T-cell (primary cell): ENCODE measurements around the gene PGAP3. TPM values are rescaled to one million over a fixed set of nuclear protein-coding genes. Genes with fewer than 3 reads are reported as not detected.
A peak's percentile ranks its signal among the peaks of the same experiment; 100 is the strongest.

Experiments
- ATAC-seq, 4 experiments: fragments of 200-7000 bp in 3 of 4; fragments of 150-1000 bp in 1 of 4; cut with Tn5 transposase; replicated peaks in 1 of 4; 1 replicate in 3 of 4; 2 replicates in 1 of 4; pipeline ENCODE4 v1.10.0; 2021; ENCODE audit warnings: moderate library complexity in 3 of 4, mild to moderate bottlenecking in 2 of 4, moderate number of reproducible peaks in 1 of 4
- CTCF ChIA-PET, 2 donors: fragments of 300-600 bp; sonication (Branson Sonifier 250); formaldehyde crosslinking; loops; one replicate each; lab custom pipeline; 2022; ENCODE audit warnings: antibody characterized with exemption in 2 of 2; lab: Charles Lee
- POLR2A ChIA-PET, 2 donors: fragments of 300-600 bp; sonication (Branson Sonifier 250); formaldehyde crosslinking; loops; one replicate each; lab custom pipeline; 2022; ENCODE audit warnings: antibody characterized with exemption in 2 of 2; lab: Charles Lee
- DNase-seq, 35 experiments: peaks; one replicate each; pipeline versions ENCODE4 v3.0.0 to v3.0.0-alpha.2; 2013 to 2023
- H3K27ac ChIP-seq: one replicate; pipeline ENCODE4 v1.5.1; 2013; ENCODE audit warnings: low read length
- H3K27me3 ChIP-seq, 2 experiments: replicated peaks in 1 of 2; 1 replicate in 1 of 2; 2 replicates in 1 of 2; pipeline versions ENCODE4 v1.6.1 to v1.7.0; 2013; ENCODE audit warnings: low read length in 1 of 2, mixed read lengths in 1 of 2; ENCODE audit not compliant: control insufficient read depth in 2 of 2, insufficient read depth in 2 of 2; ENCODE audit errors: extremely low read depth in 1 of 2
- H3K36me3 ChIP-seq, 2 donors: 1 replicate in 1 of 2; 2 replicates in 1 of 2; pipeline versions ENCODE4 v1.6.1 to v1.7.0; 2013; ENCODE audit warnings: low read length in 1 of 2; ENCODE audit not compliant: control insufficient read depth in 2 of 2, insufficient read depth in 1 of 2; ENCODE audit errors: extremely low read depth in 1 of 2
- H3K4me1 ChIP-seq, 2 experiments: 1 replicate in 1 of 2; 2 replicates in 1 of 2; pipeline versions ENCODE4 v1.6.1 to v1.7.0; 2013; ENCODE audit warnings: low read length in 2 of 2, mixed read lengths in 1 of 2; ENCODE audit not compliant: insufficient read depth in 2 of 2, control insufficient read depth in 1 of 2; ENCODE audit errors: extremely low read depth in 1 of 2
- H3K4me3 ChIP-seq, 2 donors: 1 replicate in 1 of 2; 2 replicates in 1 of 2; pipeline versions ENCODE4 v1.5.1 to v1.7.0; 2013; ENCODE audit warnings: mild to moderate bottlenecking in 2 of 2, low read length in 1 of 2, moderate library complexity in 1 of 2; ENCODE audit not compliant: control insufficient read depth in 1 of 2; ENCODE audit errors: extremely low read depth in 1 of 2
- H3K9me3 ChIP-seq: 2 replicates; pipeline ENCODE4 v1.7.0; 2013
- H3K27ac Mint-ChIP-seq, 2 donors: one replicate each; pipeline ENCODE4 v1.8.0; 2020 to 2021; ENCODE audit warnings: mild to moderate bottlenecking in 2 of 2, mixed read lengths in 2 of 2
- H3K27me3 Mint-ChIP-seq, 2 donors: one replicate each; pipeline ENCODE4 v1.8.0; 2021 to 2022; ENCODE audit warnings: mixed read lengths in 2 of 2
- H3K36me3 Mint-ChIP-seq: one replicate; pipeline ENCODE4 v1.8.0; 2021; ENCODE audit warnings: mixed read lengths
- H3K4me1 Mint-ChIP-seq, 3 donors: one replicate each; pipeline ENCODE4 v1.8.0; 2020 to 2022; ENCODE audit warnings: mixed read lengths in 3 of 3, mild to moderate bottlenecking in 1 of 3
- H3K4me3 Mint-ChIP-seq, 3 donors: one replicate each; pipeline ENCODE4 v1.8.0; 2020 to 2022; ENCODE audit warnings: mild to moderate bottlenecking in 3 of 3, mixed read lengths in 3 of 3, moderate library complexity in 3 of 3
- H3K9me3 Mint-ChIP-seq, 3 donors: one replicate each; pipeline ENCODE4 v1.8.0; 2020 to 2022; ENCODE audit warnings: mixed read lengths in 3 of 3
- WGBS: methylation state at CpG from one replicate; pipeline ENCODE4 v1.1.5; 2013; ENCODE audit warnings: missing lambda C conversion rate; ENCODE audit not compliant: insufficient coverage; 5-methylcytosine and 5-hydroxymethylcytosine counted together
- total RNA-seq, 35 experiments: library from RNA in 6 of 35; stranded (reverse) in 6 of 35; fragments of 120-200 nt in 1 of 35; gene quantifications; one replicate each; pipeline versions ENCODE4 v1.2.1 to v1.2.4 and lab custom pipeline; 2013 to 2026

Gene PGAP3
- total RNA-seq, 5 donors from 2014 or later (not counting 1 experiment from before 2014, with no cell fraction given): 27.9 to 34.3 (median 31.7) TPM

DNA sequence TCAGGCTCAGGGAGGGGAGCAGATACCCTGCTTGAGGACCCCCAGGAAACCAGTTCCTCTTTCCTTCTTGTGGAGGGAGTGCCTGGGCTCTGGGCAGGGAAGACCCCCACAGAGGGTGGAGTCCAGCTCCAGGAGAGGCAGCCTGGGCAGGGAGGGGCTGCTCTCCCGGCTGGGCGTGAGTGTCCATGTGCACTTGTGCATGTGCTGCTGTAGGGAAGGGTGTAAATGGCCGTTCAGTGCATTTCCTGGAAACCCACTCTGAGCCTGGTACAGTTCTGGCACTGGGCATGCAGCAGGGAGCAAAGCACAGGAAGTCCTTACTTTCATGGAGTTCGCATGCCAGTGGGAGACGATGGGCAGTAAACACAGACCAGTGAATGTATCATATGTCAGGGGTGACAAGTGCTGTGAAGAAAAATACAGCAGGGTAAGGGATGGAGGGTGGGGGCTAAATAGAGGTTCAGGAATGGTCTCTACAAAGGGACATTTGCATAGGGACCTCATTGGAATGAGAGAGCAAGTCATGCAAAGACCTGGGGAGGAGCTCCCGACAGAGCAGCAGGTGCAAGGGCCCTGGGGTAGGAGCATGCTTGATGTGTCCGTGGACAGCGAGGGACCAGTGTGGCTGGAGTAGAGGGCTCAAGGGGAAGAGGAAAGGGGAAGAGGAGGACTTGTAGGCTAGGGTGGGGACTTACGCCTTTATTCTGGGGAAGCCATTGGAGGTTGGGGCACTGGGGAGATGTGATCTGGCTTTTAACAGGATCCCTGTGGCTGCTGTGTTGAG lies 45.4 kb downstream of the PGAP3 start:
- ATAC-seq (no peak), DNase-seq (no peak)
- Mint-ChIP-seq H3K4me3 (peak overlapping the region in 2 of 3 donors; percentile 21 to 25), H3K4me1 (peaks cover 71 to 81% (median 79%) of the 10 kb centered on the region in 3 donors), H3K27ac (peak overlapping the region; percentile 49 to 65), H3K36me3 (no peaks in the 10 kb centered on the region), H3K27me3 (no peaks in the 10 kb centered on the region), H3K9me3 (no peaks in the 10 kb centered on the region)
- Histone ChIP-seq H3K4me1 (peaks cover 27 to 87% of the 10 kb centered on the region in 2 experiments), H3K4me3 (no peak overlapping the region), H3K9me3 (no peaks in the 10 kb centered on the region), H3K27ac (no peak overlapping the region), H3K27me3 (no peaks in the 10 kb centered on the region), H3K36me3 (peaks cover 4% of the 10 kb centered on the region in 2 donors)
- ChIA-PET POLR2A (no interaction called here), CTCF (interaction anchor here in 1 of 2 donors (2.0 kb wide), 1 partner anchor 11 kb away, joined by 4 read pairs; no protein-coding TSS in a partner anchor)
- WGBS: 85% methylated on average over 9 of the region's 9 CpGs

DNA sequence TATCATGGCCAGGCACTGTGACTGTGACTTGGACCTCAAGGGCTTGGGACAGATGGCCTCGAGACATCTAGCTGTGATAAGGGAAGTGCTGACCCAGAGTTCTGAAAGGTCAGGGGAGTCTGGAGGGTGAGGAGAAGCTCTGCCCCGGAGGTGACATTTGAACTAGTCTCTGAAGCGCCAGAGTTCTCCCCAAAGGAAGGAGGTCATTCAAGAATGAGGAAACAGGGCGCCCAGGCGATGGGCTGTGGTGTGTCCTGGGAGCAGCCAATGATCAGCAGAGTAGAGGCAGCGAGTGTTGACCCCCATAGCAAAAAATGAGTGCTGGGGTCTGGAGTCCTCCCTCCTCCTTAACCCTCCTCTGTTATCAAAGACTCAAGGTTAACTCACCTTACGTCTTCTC lies 46.0 kb downstream of the PGAP3 start:
- H3K4me1 Mint-ChIP-seq: peaks cover 73 to 82% (median 79%) of the 10 kb centered on the region in 3 donors
- POLR2A ChIA-PET: no interaction called here
- CTCF ChIA-PET: interaction anchor here (0.5 to 2.0 kb wide), 3 partner anchors 12 to 332 kb away, joined by 3 to 4 read pairs (median 3); no protein-coding TSS in a partner anchor
- H3K27ac Mint-ChIP-seq: no peak overlapping the region
- ATAC-seq (no peak), DNase-seq (no peak)
- Histone ChIP-seq H3K4me1 (peaks cover 27 to 82% of the 10 kb centered on the region in 2 experiments), H3K36me3 (peaks cover 4% of the 10 kb centered on the region in 2 donors), H3K9me3 (no peaks in the 10 kb centered on the region), H3K4me3 (no peak overlapping the region), H3K27ac (no peak overlapping the region), H3K27me3 (no peaks in the 10 kb centered on the region)
- H3K9me3 Mint-ChIP-seq: no peaks in the 10 kb centered on the region
- 71% methylated on average over 3 of the region's 7 CpGs for WGBS
- no peaks in the 10 kb centered on the region for H3K36me3 Mint-ChIP-seq
- H3K4me3 Mint-ChIP-seq: no peak overlapping the region
- H3K27me3 Mint-ChIP-seq: no peaks in the 10 kb centered on the region

DNA sequence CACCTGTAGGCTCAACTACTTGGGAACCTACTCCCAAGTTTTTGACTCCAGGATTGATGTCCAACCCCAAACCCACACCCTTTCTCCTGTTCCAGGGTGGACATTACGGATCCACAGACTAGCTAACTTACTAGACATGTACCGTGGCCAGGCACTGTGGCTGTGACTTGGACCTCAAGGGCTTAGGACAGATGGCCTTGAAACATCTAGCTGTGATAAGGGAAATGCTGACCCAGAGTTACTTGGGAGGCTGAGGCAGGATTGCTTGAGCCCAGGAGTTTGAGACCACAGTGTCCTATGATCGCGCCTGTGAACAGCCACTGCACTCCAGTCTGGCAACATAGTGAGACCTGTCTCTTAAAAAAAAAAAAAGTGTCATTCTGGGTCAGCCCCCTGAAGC lies 46.8 kb downstream of the PGAP3 start:
- no peaks in the 10 kb centered on the region for H3K36me3 Mint-ChIP-seq
- H3K27ac ChIP-seq: no peak overlapping the region
- POLR2A ChIA-PET: interaction anchor here in 1 of 2 donors (0.6 kb wide), 1 partner anchor 93 kb away, joined by 3 read pairs; no protein-coding TSS in a partner anchor
- WGBS: 100% methylated on average over 3 of the region's 4 CpGs
- ATAC-seq (no peak), DNase-seq (no peak)
- H3K4me1 Mint-ChIP-seq: peaks cover 78 to 87% (median 86%) of the 10 kb centered on the region in 3 donors
- peaks cover 4% of the 10 kb centered on the region in 2 donors for H3K36me3 ChIP-seq
- peaks cover 32 to 84% of the 10 kb centered on the region in 2 experiments for H3K4me1 ChIP-seq
- CTCF ChIA-PET: interaction anchor here (0.5 to 0.6 kb wide), 2 partner anchors 19 to 478 kb away, joined by 3 to 6 read pairs; no protein-coding TSS in a partner anchor
- H3K4me3 ChIP-seq: no peak overlapping the region
- H3K9me3 ChIP-seq: no peaks in the 10 kb centered on the region
- no peaks in the 10 kb centered on the region for H3K9me3 Mint-ChIP-seq
- no peak overlapping the region for H3K27ac Mint-ChIP-seq
- H3K4me3 Mint-ChIP-seq: no peak overlapping the region
- H3K27me3 ChIP-seq: no peaks in the 10 kb centered on the region
- no peaks in the 10 kb centered on the region for H3K27me3 Mint-ChIP-seq

DNA sequence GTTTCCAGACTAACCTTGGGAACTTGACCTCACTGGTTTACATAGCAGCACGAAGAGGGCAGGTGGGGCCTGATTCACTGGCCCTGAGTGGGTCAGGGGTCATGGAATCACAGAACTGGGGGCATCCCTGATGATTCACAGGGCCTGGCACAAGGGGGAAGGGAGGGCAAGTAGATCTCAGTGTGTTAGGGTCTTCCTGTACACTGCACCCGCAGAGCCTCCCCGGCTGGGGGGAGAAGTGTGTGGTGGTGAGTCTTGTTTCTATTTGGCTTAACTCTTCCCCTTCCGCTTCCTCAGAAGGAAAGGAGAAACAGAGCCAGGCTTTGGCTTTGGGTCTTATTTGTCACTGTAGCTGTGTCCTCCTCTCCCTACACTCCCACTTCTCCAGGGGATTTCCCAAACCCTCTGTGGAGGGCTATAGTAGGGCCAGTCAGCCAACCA lies 47.2 kb downstream of the PGAP3 start:
- ATAC-seq: no peak
- peak overlapping the region in 2 of 3 donors; percentile 13 to 34 for H3K4me3 Mint-ChIP-seq
- POLR2A ChIA-PET: interaction anchor here in 1 of 2 donors (0.5 kb wide), 1 partner anchor 28 kb away, joined by 4 read pairs; no protein-coding TSS in a partner anchor

DNA sequence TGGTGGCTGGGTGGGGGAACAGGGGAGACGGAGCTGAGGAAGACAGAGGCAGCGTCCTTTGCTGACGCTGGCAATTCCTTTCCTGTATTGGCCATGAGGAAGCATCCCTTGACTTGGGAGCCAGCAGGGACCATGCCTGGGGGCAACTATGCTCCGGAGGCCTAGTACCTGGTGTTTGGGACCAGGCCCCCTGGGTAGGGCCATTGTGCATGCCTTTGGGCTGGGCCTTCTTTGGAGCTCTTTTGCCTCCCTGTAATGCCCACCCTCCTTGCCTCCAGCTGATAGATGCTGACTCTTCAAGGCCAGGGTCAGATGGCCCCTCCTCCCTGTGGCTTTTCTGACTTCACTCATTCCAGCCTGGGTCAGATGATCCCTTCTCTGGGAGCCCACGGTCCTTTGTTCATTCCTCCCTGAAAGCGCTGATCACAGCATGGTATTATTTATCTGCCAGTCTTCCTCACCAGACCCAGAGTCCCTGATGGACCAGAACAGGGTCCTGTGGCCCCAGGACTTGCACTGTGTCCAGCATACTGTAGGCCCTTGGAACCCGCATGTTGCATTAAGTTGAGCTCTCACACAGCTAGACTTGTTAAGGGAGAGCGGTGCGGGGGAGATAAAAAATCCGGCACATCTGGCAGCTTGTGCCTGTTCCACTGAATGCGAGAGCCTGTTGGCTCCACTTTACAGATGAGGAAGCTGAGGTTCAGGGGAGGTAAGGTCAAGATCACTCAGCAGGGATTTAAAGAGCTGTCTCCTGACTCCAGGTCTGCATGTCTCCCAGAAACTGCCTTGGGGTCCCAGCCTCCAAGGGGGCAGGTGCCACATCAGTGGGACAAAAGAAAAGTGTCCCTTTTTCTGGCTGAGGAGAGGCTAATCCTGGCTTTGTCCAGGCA lies 48.0 kb downstream of the PGAP3 start:
- 94% methylated on average over 10 of the region's 11 CpGs for WGBS
- Histone ChIP-seq H3K27me3 (no peaks in the 10 kb centered on the region), H3K36me3 (peaks cover 4% of the 10 kb centered on the region in 2 donors), H3K4me3 (no peak overlapping the region), H3K27ac (no peak overlapping the region), H3K4me1 (peaks cover 32 to 88% of the 10 kb centered on the region in 2 experiments), H3K9me3 (no peaks in the 10 kb centered on the region)
- H3K27ac Mint-ChIP-seq: no peak overlapping the region
- ChIA-PET POLR2A (interaction anchor here in 1 of 2 donors (0.5 kb wide), 1 partner anchor 27 kb away, joined by 4 read pairs; no protein-coding TSS in a partner anchor), CTCF (interaction anchor here in 1 of 2 donors (2.1 kb wide), 1 partner anchor 16 kb away, joined by 10 read pairs; no protein-coding TSS in a partner anchor)
- H3K4me1 Mint-ChIP-seq: peaks cover 74 to 82% (median 80%) of the 10 kb centered on the region in 3 donors
- no peaks in the 10 kb centered on the region for H3K36me3 Mint-ChIP-seq
- ATAC-seq (no peak), DNase-seq (no peak)
- H3K27me3 Mint-ChIP-seq: no peaks in the 10 kb centered on the region
- H3K9me3 Mint-ChIP-seq: no peaks in the 10 kb centered on the region
- peak overlapping the region in 2 of 3 donors; percentile 34 to 94 for H3K4me3 Mint-ChIP-seq

More for the DNA sequence above, 47.2 kb downstream of the PGAP3 start:
- WGBS: 57% methylated on average over 1 of the region's 4 CpGs
- CTCF ChIA-PET: no interaction called here
- Histone ChIP-seq H3K36me3 (peaks cover 4% of the 10 kb centered on the region in 2 donors), H3K4me1 (peaks cover 32 to 88% of the 10 kb centered on the region in 2 experiments), H3K9me3 (no peaks in the 10 kb centered on the region), H3K27ac (no peak overlapping the region), H3K27me3 (no peaks in the 10 kb centered on the region), H3K4me3 (no peak overlapping the region)
- DNase-seq: no peak
- H3K4me1 Mint-ChIP-seq: peaks cover 80 to 89% (median 85%) of the 10 kb centered on the region in 3 donors
- no peaks in the 10 kb centered on the region for H3K27me3 Mint-ChIP-seq
- H3K9me3 Mint-ChIP-seq: no peaks in the 10 kb centered on the region
- H3K36me3 Mint-ChIP-seq: no peaks in the 10 kb centered on the region
- no peak overlapping the region for H3K27ac Mint-ChIP-seq
